Small intestine (tissue), 4 donors: ENCODE results near the gene PCED1B. TPM values are rescaled to one million over a fixed set of nuclear protein-coding genes. Genes with fewer than 3 reads are reported as not detected.

Experiments used
- polyA plus RNA-seq, 4 donors: library from polyadenylated mRNA; stranded (reverse) in 3 of 4; unstranded in 1 of 4; fragments of 200-250 nt in 3 of 4; fragments of 120-200 nt in 1 of 4; gene quantifications; one replicate each; pipeline versions ENCODE4 v1.2.1 to v1.2.3, GENCODE V29; 2013
- donor health status: healthy with polysubstance abuse.
- donor health status: Bipolar disorder and iron deficiency.
- donor health status: healthy.

Gene PCED1B
- polyA plus RNA-seq, 4 donors = 1.4 to 4.5 (median 1.6) TPM; not detected in 1

Other genes with a start within 250 kb of the PCED1B start
- gene AMIGO2, start 338 bp downstream of the PCED1B start, polyA plus RNA-seq = 10 to 100 TPM in 1 of 4 donors, 1 to 10 TPM in 1, under 1 TPM in 2; 0.22 to 17.3 (median 4.2) TPM